ENCODE data around the gene DOK6. TPM values are rescaled to one million over a fixed set of nuclear protein-coding genes. Genes with fewer than 3 reads are reported as not detected.

DOK6 gene
- total and polyA plus RNA-seq, 2 experiments from 2014 or later, result 0.29 to 0.42 TPM

- TF ChIP-seq ZNF462 (CRISPR knock-in tag; IDR thresholded peaks at IDR 0.05) (no peak), EZH2phosphoT487 (IDR thresholded peaks at IDR 0.05; ENCODE audit: unreplicated experiment) (no peak), CREB1 (CRISPR knock-in tag; IDR thresholded peaks at IDR 0.05; ENCODE audit: low read depth) (no peak), STAT1 (IDR thresholded peaks at IDR 0.05; ENCODE audit: unreplicated experiment) (no peak), ZNF114 (CRISPR knock-in tag; IDR thresholded peaks at IDR 0.05) (no peak), ETS1 (IDR thresholded peaks at IDR 0.05) (no peak), EZH2 (IDR thresholded peaks at IDR 0.05; ENCODE audit: low read depth, unreplicated experiment) (no peak)
Measured at GRCh38 chr18:69683176-69683575, 282.5 kb downstream of the DOK6 start (continued).

- H3K36me3 Mint-ChIP-seq (ENCODE audit: low read depth), result no peaks in the 10 kb centered on the region
- no peaks in the 10 kb centered on the region for H3K27me3 ChIP-seq (ENCODE audit: insufficient read depth)
- H4K20me1 ChIP-seq (replicated peaks; ENCODE audit: insufficient read depth), result no peaks in the 10 kb centered on the region
- no peaks in the 10 kb centered on the region for H3K79me2 ChIP-seq (replicated peaks; ENCODE audit: insufficient read depth)
- no peak overlapping the region for H3K4me2 ChIP-seq
- no peak for TF ChIP-seq JUNB (IDR thresholded peaks at IDR 0.05; ENCODE audit: unreplicated experiment)
- TF ChIP-seq ZNF462 (CRISPR knock-in tag; IDR thresholded peaks at IDR 0.05), result no peak
- H3K36me3 ChIP-seq (ENCODE audit: insufficient read depth), result no peaks in the 10 kb centered on the region
- H3K27ac Mint-ChIP-seq, result no peak overlapping the region
- ATAC-seq, result no peak
- no peak overlapping the region; the same call in 1 of the 2 replicates for H2AFZ ChIP-seq
- H3F3A ChIP-seq (replicated peaks; ENCODE audit: low read depth), result no peaks in the 10 kb centered on the region
- peaks cover 12% of the 10 kb centered on the region for H3K4me1 ChIP-seq (ENCODE audit: insufficient read depth)
- H3K27me3 Mint-ChIP-seq (ENCODE audit: insufficient read depth, low read depth, poor library complexity), result no peaks in the 10 kb centered on the region
- no peak overlapping the region for H3K4me3 ChIP-seq
- peaks cover 23% of the 10 kb centered on the region; the same call in 2 of the 3 replicates for H3K4me1 Mint-ChIP-seq
- H3K9me2 ChIP-seq (ENCODE audit: insufficient read depth), result peaks cover 7% of the 10 kb centered on the region; the same call in 1 of the 2 replicates
- DNase-seq (ENCODE audit: low spot score), result no peak
- no peaks in the 10 kb centered on the region; the same call in 2 of the 3 replicates for H3K9me3 Mint-ChIP-seq
- H3K27ac ChIP-seq (ENCODE audit: low read depth), result no peak overlapping the region
- no peak overlapping the region for H3K4me3 Mint-ChIP-seq
Measured at GRCh38 chr18:69684789-69685188, 284.1 kb downstream of the DOK6 start.
